Activated CD4-positive, CD25-positive, alpha-beta regulatory T cell treated with anti-CD3 and anti-CD28 coated beads, Interleukin-2, amount 50 U/mL, for 24 hours (primary cell): ENCODE measurements around the gene INO80D.
"Not testable (repeated sequence)": the region's sequence is repeated elsewhere in the genome, so short reads cannot be mapped to it uniquely, and the experiment has no call there.

ENCODE experiments used
- ATAC-seq, 2 donors: fragments of 150-1000 bp; cut with Tn5 transposase; one replicate each; pipeline ENCODE4 v1.10.0; 2021; ENCODE audit warnings: mild to moderate bottlenecking in 1 of 2, moderate library complexity in 1 of 2

INO80D gene

GRCh38 chr2:206015746-206016145, 70.2 kb downstream of the INO80D start:
- not testable (repeated sequence) for ATAC-seq

- no peak for ATAC-seq
These were observed 74.2 kb downstream of the INO80D start for GRCh38 chr2:206011795-206012194.

GRCh38 chr2:206011018-206011614, 74.9 kb downstream of the INO80D start:
- ATAC-seq: no peak

- no peak for ATAC-seq
These were observed 81.8 kb downstream of the INO80D start for GRCh38 chr2:206004004-206004693.

- no peak for ATAC-seq
These were observed 83.5 kb downstream of the INO80D start for GRCh38 chr2:206002440-206002839.

- ATAC-seq: no peak
These were observed 84.1 kb downstream of the INO80D start for GRCh38 chr2:206001912-206002311.

- ATAC-seq: no peak
These were observed 85.2 kb downstream of the INO80D start for GRCh38 chr2:206000776-206001175.

GRCh38 chr2:205998583-205998982, 87.4 kb downstream of the INO80D start:
- ATAC-seq: no peak

GRCh38 chr2:205996161-205996560, 89.8 kb downstream of the INO80D start:
- ATAC-seq: no peak

- no peak for ATAC-seq
These were observed 90.7 kb downstream of the INO80D start for GRCh38 chr2:205995260-205995659.

GRCh38 chr2:205994344-205994743, 91.6 kb downstream of the INO80D start:
- no peak for ATAC-seq

GRCh38 chr2:205990104-205990503, 95.9 kb downstream of the INO80D start:
- no peak for ATAC-seq

GRCh38 chr2:205989271-205990071, 96.5 kb downstream of the INO80D start:
- ATAC-seq: no peak

GRCh38 chr2:205988681-205989080, 97.3 kb downstream of the INO80D start:
- ATAC-seq: not testable (repeated sequence)

GRCh38 chr2:205988274-205988673, 97.7 kb downstream of the INO80D start:
- ATAC-seq: no peak

- not testable (repeated sequence) for ATAC-seq
These were observed 99.6 kb downstream of the INO80D start for GRCh38 chr2:205986334-205986733.

GRCh38 chr2:205984381-205984780, 101.6 kb downstream of the INO80D start:
- peak; percentile 25 to 27 for ATAC-seq

- no peak for ATAC-seq
These were observed 103.1 kb downstream of the INO80D start for GRCh38 chr2:205982776-205983327.

- ATAC-seq: not testable (repeated sequence)
These were observed 107.2 kb downstream of the INO80D start for GRCh38 chr2:205978728-205979127.

GRCh38 chr2:205977699-205978098, 108.3 kb downstream of the INO80D start:
- not testable (repeated sequence) for ATAC-seq

GRCh38 chr2:205976934-205977659, 108.9 kb downstream of the INO80D start:
- ATAC-seq: not testable (repeated sequence)

- ATAC-seq: no peak
These were observed 109.7 kb downstream of the INO80D start for GRCh38 chr2:205976120-205976814.
